Thyroid gland (tissue), 4 donors: Measurements from ENCODE around the gene RHBDD1.

Experiments
- POLR2A ChIP-seq, 2 donors: fragments of 450-650 bp; IDR thresholded peaks; one replicate each; pipeline ENCODE4 v1.6.1; 2017; ENCODE audit warnings: antibody characterized with exemption in 2 of 2, mild to moderate bottlenecking in 2 of 2, moderate library complexity in 1 of 2
- TF ChIP-seq, protein P1 (sequence below), 6 experiments: fragments of 200-600 bp in 3 of 6; fragments of 450-650 bp in 3 of 6; sonication (generic) in 3 of 6; IDR thresholded peaks; one replicate each; pipeline ENCODE4 v1.5.1; 2016 to 2019; ENCODE audit warnings: antibody characterized with exemption in 6 of 6, mild to moderate bottlenecking in 2 of 6, inconsistent platforms in 1 of 6, moderate library complexity in 1 of 6

DNA sequence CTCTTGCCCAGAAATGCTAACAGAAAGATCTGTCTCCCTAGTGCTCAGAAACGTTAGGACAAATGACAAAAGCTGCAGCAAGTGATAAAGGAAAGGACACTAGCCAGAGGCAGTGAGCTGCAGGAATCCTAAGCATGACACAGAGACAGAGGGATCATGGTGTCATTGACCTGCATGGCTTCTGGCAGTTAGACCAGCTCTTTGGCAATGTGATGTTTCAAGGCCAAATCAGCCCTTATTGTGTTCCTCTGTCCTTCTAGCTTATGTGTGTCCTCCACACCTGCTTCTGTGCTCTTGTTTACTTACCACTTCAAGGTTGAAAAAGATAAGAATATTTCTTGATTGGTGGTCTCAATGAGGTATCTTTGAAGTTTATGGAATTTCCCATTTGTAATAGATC lies 120.8 kb downstream of the RHBDD1 start:
- TF ChIP-seq, protein P1, sequence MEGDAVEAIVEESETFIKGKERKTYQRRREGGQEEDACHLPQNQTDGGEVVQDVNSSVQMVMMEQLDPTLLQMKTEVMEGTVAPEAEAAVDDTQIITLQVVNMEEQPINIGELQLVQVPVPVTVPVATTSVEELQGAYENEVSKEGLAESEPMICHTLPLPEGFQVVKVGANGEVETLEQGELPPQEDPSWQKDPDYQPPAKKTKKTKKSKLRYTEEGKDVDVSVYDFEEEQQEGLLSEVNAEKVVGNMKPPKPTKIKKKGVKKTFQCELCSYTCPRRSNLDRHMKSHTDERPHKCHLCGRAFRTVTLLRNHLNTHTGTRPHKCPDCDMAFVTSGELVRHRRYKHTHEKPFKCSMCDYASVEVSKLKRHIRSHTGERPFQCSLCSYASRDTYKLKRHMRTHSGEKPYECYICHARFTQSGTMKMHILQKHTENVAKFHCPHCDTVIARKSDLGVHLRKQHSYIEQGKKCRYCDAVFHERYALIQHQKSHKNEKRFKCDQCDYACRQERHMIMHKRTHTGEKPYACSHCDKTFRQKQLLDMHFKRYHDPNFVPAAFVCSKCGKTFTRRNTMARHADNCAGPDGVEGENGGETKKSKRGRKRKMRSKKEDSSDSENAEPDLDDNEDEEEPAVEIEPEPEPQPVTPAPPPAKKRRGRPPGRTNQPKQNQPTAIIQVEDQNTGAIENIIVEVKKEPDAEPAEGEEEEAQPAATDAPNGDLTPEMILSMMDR (IDR thresholded peaks at IDR 0.05), result no peak
- TF ChIP-seq POLR2A (IDR thresholded peaks at IDR 0.05), result no peak
